H4 (cell line): ENCODE data around the gene SCN8A. TPM values are rescaled to one million over a fixed set of nuclear protein-coding genes. Genes with fewer than 3 reads are reported as not detected.
A peak's percentile ranks its signal among the peaks of the same experiment; 100 is the strongest.

Experiments used
- DNase-seq: peaks from one replicate; pipeline ENCODE4 v3.0.0-alpha.2; 2015; ENCODE audit warnings: low spot score
- total RNA-seq: library from RNA; depleted of rRNA; stranded (reverse); fragments of >200 nt; shearing (Covaris generic); gene quantifications from 2 replicates; pipeline ENCODE4 v1.2.3, GENCODE V29; 2014

SCN8A gene
- total RNA-seq, 1 experiment from 2014 or later = 0.43 TPM

GRCh38 chr12:51714666-51715065 lies 123.6 kb downstream of the SCN8A start:
- no peak for DNase-seq

GRCh38 chr12:51717326-51717925 lies 126.4 kb downstream of the SCN8A start:
- DNase-seq = no peak

GRCh38 chr12:51721282-51721940 lies 130.4 kb downstream of the SCN8A start:
- DNase-seq = no peak

GRCh38 chr12:51722431-51722830 lies 131.4 kb downstream of the SCN8A start:
- no peak for DNase-seq

- DNase-seq = no peak
Measured at GRCh38 chr12:51726161-51726560, 135.1 kb downstream of the SCN8A start.

- no peak for DNase-seq
Measured at GRCh38 chr12:51726931-51727330, 135.9 kb downstream of the SCN8A start.

GRCh38 chr12:51729331-51729730 lies 138.3 kb downstream of the SCN8A start:
- no peak for DNase-seq

GRCh38 chr12:51730745-51731144 lies 139.7 kb downstream of the SCN8A start:
- no peak for DNase-seq

- no peak for DNase-seq
Measured at GRCh38 chr12:51740536-51740935, 149.5 kb downstream of the SCN8A start.

GRCh38 chr12:51744235-51744634 lies 153.2 kb downstream of the SCN8A start:
- DNase-seq = peak; percentile 34

GRCh38 chr12:51744957-51745356 lies 153.9 kb downstream of the SCN8A start:
- DNase-seq = no peak

- no peak for DNase-seq
Measured at GRCh38 chr12:51746416-51746815, 155.4 kb downstream of the SCN8A start.

- no peak for DNase-seq
Measured at GRCh38 chr12:51748235-51748634, 157.2 kb downstream of the SCN8A start.

- DNase-seq = no peak
Measured at GRCh38 chr12:51749206-51749985, 158.4 kb downstream of the SCN8A start.

- no peak for DNase-seq
Measured at GRCh38 chr12:51749986-51750317, 158.9 kb downstream of the SCN8A start.

- no peak for DNase-seq
Measured at GRCh38 chr12:51751661-51752060, 160.6 kb downstream of the SCN8A start.

GRCh38 chr12:51752234-51752889 lies 161.3 kb downstream of the SCN8A start:
- DNase-seq = peak; percentile 37

- no peak for DNase-seq
Measured at GRCh38 chr12:51753980-51754675, 163.1 kb downstream of the SCN8A start.

GRCh38 chr12:51755251-51755650 lies 164.2 kb downstream of the SCN8A start:
- no peak for DNase-seq

GRCh38 chr12:51759175-51759574 lies 168.1 kb downstream of the SCN8A start:
- DNase-seq = no peak

- no peak for DNase-seq
Measured at GRCh38 chr12:51759695-51760094, 168.7 kb downstream of the SCN8A start.

- DNase-seq = no peak
Measured at GRCh38 chr12:51760231-51760630, 169.2 kb downstream of the SCN8A start.
